Activated CD8-positive, alpha-beta memory T cell treated with anti-CD3 and anti-CD28 coated beads, Interleukin-2, amount 10 ng/mL, durations not matched to agents 7 days and 5 days (primary cell): ENCODE results near the gene BIN1. TPM values are rescaled to one million over a fixed set of nuclear protein-coding genes. Genes with fewer than 3 reads are reported as not detected.

Experiments used
- ATAC-seq: fragments of 150-1000 bp; cut with Tn5 transposase; one replicate; pipeline ENCODE4 v1.10.0; 2021; ENCODE audit warnings: moderate library complexity
- CTCF ChIA-PET: fragments of 350-600 bp; sonication (Branson Sonifier 250); formaldehyde crosslinking; loops from one replicate; lab custom pipeline; 2021; ENCODE audit warnings: antibody characterized with exemption; lab: Charles Lee
- DNase-seq: peaks from one replicate; pipeline ENCODE4 v3.0.0-alpha.2; 2020
- H3K27ac Mint-ChIP-seq: one replicate; pipeline ENCODE4 v1.8.0; 2021; ENCODE audit warnings: mild to moderate bottlenecking, mixed read lengths
- H3K27me3 Mint-ChIP-seq: one replicate; pipeline ENCODE4 v1.8.0; 2021; ENCODE audit warnings: mixed read lengths
- H3K36me3 Mint-ChIP-seq: one replicate; pipeline ENCODE4 v1.8.0; 2021; ENCODE audit warnings: mild to moderate bottlenecking, mixed read lengths
- H3K4me1 Mint-ChIP-seq: one replicate; pipeline ENCODE4 v1.8.0; 2021; ENCODE audit warnings: mixed read lengths
- H3K4me3 Mint-ChIP-seq: one replicate; pipeline ENCODE4 v1.8.0; 2021; ENCODE audit warnings: mild to moderate bottlenecking, moderate library complexity, mixed read lengths
- H3K9me3 Mint-ChIP-seq: one replicate; pipeline ENCODE4 v1.8.0; 2022; ENCODE audit warnings: low read depth, mixed read lengths
- total RNA-seq, 2 experiments: library from RNA; stranded (reverse); gene quantifications; one replicate each; pipeline ENCODE4 v1.2.3, GENCODE V29; 2021

BIN1 gene
- total RNA-seq, 2 experiments from 2014 or later: 105 to 152 TPM

GRCh38 chr2:127052057-127052770 lies 54.7 kb downstream of the BIN1 start:
- Mint-ChIP-seq H3K9me3 (no peaks in the 10 kb centered on the region), H3K36me3 (peaks cover 11% of the 10 kb centered on the region), H3K4me3 (no peak overlapping the region), H3K4me1 (peaks cover 2% of the 10 kb centered on the region), H3K27ac (no peak overlapping the region), H3K27me3 (no peaks in the 10 kb centered on the region)
- DNase-seq (no peak), ATAC-seq (no peak)
- CTCF ChIA-PET: interaction anchor here (1.1 to 2.5 kb wide), 2 partner anchors 80 to 81 kb away, joined by 5 to 21 read pairs; no protein-coding TSS in a partner anchor

GRCh38 chr2:127051116-127052056 lies 55.6 kb downstream of the BIN1 start:
- no peak overlapping the region for H3K27ac Mint-ChIP-seq
- CTCF ChIA-PET: interaction anchor here (1.1 to 2.5 kb wide), 5 partner anchors 11 to 80 kb away, joined by 3 to 21 read pairs (median 9); no protein-coding TSS in a partner anchor

GRCh38 chr2:127050803-127051115 lies 56.2 kb downstream of the BIN1 start:
- Mint-ChIP-seq H3K4me1 (peaks cover 2% of the 10 kb centered on the region), H3K9me3 (no peaks in the 10 kb centered on the region), H3K27ac (peak overlapping the region; percentile 24), H3K27me3 (no peaks in the 10 kb centered on the region), H3K4me3 (no peak overlapping the region), H3K36me3 (peaks cover 9% of the 10 kb centered on the region)
- CTCF ChIA-PET: interaction anchor here (0.6 to 2.5 kb wide), 9 partner anchors 8 to 212 kb away, joined by 3 to 21 read pairs (median 4); no protein-coding TSS in a partner anchor
- ATAC-seq: no peak
- no peak for DNase-seq

More at GRCh38 chr2:127051116-127052056, 55.6 kb downstream of the BIN1 start:
- Mint-ChIP-seq H3K4me1 (peaks cover 2% of the 10 kb centered on the region), H3K27me3 (no peaks in the 10 kb centered on the region), H3K4me3 (no peak overlapping the region), H3K36me3 (peaks cover 9% of the 10 kb centered on the region), H3K9me3 (no peaks in the 10 kb centered on the region)
- DNase-seq (no peak), ATAC-seq (no peak)

GRCh38 chr2:127049927-127050802 lies 56.8 kb downstream of the BIN1 start:
- CTCF ChIA-PET: interaction anchor here (0.6 to 2.5 kb wide), 11 partner anchors 8 to 212 kb away, joined by 3 to 21 read pairs (median 4); no protein-coding TSS in a partner anchor
- ATAC-seq: peak; percentile 71
- peak; percentile 68 for DNase-seq
- no peak overlapping the region for H3K4me3 Mint-ChIP-seq
- H3K36me3 Mint-ChIP-seq: peaks cover 9% of the 10 kb centered on the region
- no peaks in the 10 kb centered on the region for H3K27me3 Mint-ChIP-seq
- H3K27ac Mint-ChIP-seq: peak overlapping the region; percentile 43
- peaks cover 2% of the 10 kb centered on the region for H3K4me1 Mint-ChIP-seq
- no peaks in the 10 kb centered on the region for H3K9me3 Mint-ChIP-seq

GRCh38 chr2:127048969-127049897 lies 57.7 kb downstream of the BIN1 start:
- CTCF ChIA-PET: interaction anchor here (0.6 to 2.5 kb wide), 8 partner anchors 9 to 213 kb away, joined by 3 to 21 read pairs (median 4); no protein-coding TSS in a partner anchor
- ATAC-seq (no peak), DNase-seq (no peak)
- H3K4me3 Mint-ChIP-seq: no peak overlapping the region
- H3K9me3 Mint-ChIP-seq: no peaks in the 10 kb centered on the region
- no peak overlapping the region for H3K27ac Mint-ChIP-seq
- peaks cover 9% of the 10 kb centered on the region for H3K36me3 Mint-ChIP-seq
- H3K27me3 Mint-ChIP-seq: no peaks in the 10 kb centered on the region
- H3K4me1 Mint-ChIP-seq: peaks cover 2% of the 10 kb centered on the region

GRCh38 chr2:127048618-127048935 lies 58.4 kb downstream of the BIN1 start:
- H3K27ac Mint-ChIP-seq: no peak overlapping the region
- H3K36me3 Mint-ChIP-seq: peaks cover 9% of the 10 kb centered on the region
- no peaks in the 10 kb centered on the region for H3K27me3 Mint-ChIP-seq
- ATAC-seq (no peak), DNase-seq (no peak)
- CTCF ChIA-PET: interaction anchor here (1.5 kb wide), 1 partner anchor 13 kb away, joined by 3 read pairs; no protein-coding TSS in a partner anchor
- H3K4me1 Mint-ChIP-seq: peaks cover 2% of the 10 kb centered on the region
- H3K9me3 Mint-ChIP-seq: no peaks in the 10 kb centered on the region
- H3K4me3 Mint-ChIP-seq: no peak overlapping the region

GRCh38 chr2:127047716-127048617 lies 59.0 kb downstream of the BIN1 start:
- DNase-seq (no peak), ATAC-seq (no peak)
- peaks cover 9% of the 10 kb centered on the region for H3K36me3 Mint-ChIP-seq
- H3K4me1 Mint-ChIP-seq: peaks cover 2% of the 10 kb centered on the region
- no peaks in the 10 kb centered on the region for H3K27me3 Mint-ChIP-seq
- no peak overlapping the region for H3K27ac Mint-ChIP-seq
- CTCF ChIA-PET: interaction anchor here (1.5 kb wide), 1 partner anchor 12 kb away, joined by 3 read pairs; no protein-coding TSS in a partner anchor
- H3K9me3 Mint-ChIP-seq: no peaks in the 10 kb centered on the region
- H3K4me3 Mint-ChIP-seq: no peak overlapping the region

- Mint-ChIP-seq H3K4me1 (peaks cover 2% of the 10 kb centered on the region), H3K4me3 (no peak overlapping the region), H3K36me3 (peaks cover 9% of the 10 kb centered on the region), H3K27me3 (no peaks in the 10 kb centered on the region), H3K9me3 (no peaks in the 10 kb centered on the region), H3K27ac (no peak overlapping the region)
- no peak for ATAC-seq
- DNase-seq: no peak
- CTCF ChIA-PET: interaction anchor here (1.5 kb wide), 1 partner anchor 11 kb away, joined by 3 read pairs; no protein-coding TSS in a partner anchor
Measured at GRCh38 chr2:127047054-127047453, 59.9 kb downstream of the BIN1 start.

DNA sequence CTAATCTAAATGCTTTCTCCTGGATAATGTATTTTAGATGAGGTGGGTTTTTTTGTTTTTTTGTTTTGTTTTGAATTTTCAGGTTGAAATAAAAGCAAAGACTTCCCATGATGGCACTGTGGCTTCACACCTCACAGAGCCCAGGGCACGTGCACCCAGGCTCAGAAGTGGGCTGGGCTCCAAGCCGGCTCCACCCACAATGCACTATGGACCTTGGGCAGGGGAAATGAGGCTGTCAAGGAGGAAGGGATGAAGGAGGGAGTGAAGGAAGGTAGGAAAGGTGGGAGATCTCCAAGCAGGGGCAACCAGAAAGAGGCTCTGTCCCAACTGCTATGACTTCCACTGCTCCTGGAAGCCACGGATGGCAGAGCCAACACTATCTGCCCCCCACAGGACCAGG lies 60.4 kb downstream of the BIN1 start:
- peaks cover 9% of the 10 kb centered on the region for H3K36me3 Mint-ChIP-seq
- no peaks in the 10 kb centered on the region for H3K27me3 Mint-ChIP-seq
- no peaks in the 10 kb centered on the region for H3K9me3 Mint-ChIP-seq
- CTCF ChIA-PET: no interaction called here
- DNase-seq (no peak), ATAC-seq (no peak)
- no peak overlapping the region for H3K4me3 Mint-ChIP-seq
- H3K27ac Mint-ChIP-seq: no peak overlapping the region
- H3K4me1 Mint-ChIP-seq: peaks cover 2% of the 10 kb centered on the region

DNA sequence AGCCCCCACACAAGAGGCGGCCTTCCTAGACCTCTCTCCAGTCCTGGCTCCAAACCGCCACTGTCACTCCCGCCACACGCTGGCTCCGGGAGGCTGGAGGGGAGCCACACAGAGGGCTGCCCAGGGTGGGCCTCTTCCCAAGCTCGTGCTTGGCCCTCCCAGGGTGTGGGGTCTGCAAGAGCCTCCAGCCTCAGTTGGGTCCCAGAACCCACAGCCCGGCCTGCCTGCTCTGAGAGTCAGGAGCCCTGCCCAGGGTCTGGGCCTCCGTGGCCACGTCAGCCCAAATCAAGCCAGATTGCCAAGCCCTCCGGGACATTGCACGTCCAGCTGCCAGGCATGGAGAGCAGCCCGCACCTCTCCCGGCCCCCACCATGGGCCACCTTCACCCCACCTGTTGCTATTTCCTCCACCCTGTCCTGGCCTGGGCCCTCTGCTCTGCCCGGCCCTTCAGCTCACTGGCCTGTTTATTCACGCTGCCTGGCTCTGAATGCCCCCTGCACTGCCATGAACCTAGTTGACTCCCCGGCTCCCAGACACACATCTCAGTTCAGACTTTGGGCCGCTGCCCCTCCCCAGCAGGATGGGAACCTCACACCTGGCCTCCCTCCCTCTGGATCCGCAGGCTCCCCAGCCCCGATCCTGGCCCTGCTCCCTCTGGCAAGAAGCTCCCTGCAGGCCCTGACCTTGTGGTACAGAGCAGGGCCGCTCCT lies 61.0 kb downstream of the BIN1 start:
- Mint-ChIP-seq H3K4me3 (no peak overlapping the region), H3K4me1 (peaks cover 2% of the 10 kb centered on the region), H3K27ac (no peak overlapping the region), H3K9me3 (no peaks in the 10 kb centered on the region), H3K36me3 (peaks cover 9% of the 10 kb centered on the region), H3K27me3 (no peaks in the 10 kb centered on the region)
- CTCF ChIA-PET: interaction anchor here (1.5 kb wide), 1 partner anchor 19 kb away, joined by 3 read pairs; no protein-coding TSS in a partner anchor
- no peak for DNase-seq
- no peak for ATAC-seq
